ENCODE data around the gene SLC44A3.
"Not testable (repeated sequence)": the region's sequence is repeated elsewhere in the genome, so short reads cannot be mapped to it uniquely, and the experiment has no call there.

The SLC44A3 gene

GRCh38 chr1:94940738-94941137, 120.6 kb downstream of the SLC44A3 start:
- DNase-seq = no peak

- DNase-seq = not testable (repeated sequence)
Measured at GRCh38 chr1:94941480-94941879, 121.3 kb downstream of the SLC44A3 start.

DNA sequence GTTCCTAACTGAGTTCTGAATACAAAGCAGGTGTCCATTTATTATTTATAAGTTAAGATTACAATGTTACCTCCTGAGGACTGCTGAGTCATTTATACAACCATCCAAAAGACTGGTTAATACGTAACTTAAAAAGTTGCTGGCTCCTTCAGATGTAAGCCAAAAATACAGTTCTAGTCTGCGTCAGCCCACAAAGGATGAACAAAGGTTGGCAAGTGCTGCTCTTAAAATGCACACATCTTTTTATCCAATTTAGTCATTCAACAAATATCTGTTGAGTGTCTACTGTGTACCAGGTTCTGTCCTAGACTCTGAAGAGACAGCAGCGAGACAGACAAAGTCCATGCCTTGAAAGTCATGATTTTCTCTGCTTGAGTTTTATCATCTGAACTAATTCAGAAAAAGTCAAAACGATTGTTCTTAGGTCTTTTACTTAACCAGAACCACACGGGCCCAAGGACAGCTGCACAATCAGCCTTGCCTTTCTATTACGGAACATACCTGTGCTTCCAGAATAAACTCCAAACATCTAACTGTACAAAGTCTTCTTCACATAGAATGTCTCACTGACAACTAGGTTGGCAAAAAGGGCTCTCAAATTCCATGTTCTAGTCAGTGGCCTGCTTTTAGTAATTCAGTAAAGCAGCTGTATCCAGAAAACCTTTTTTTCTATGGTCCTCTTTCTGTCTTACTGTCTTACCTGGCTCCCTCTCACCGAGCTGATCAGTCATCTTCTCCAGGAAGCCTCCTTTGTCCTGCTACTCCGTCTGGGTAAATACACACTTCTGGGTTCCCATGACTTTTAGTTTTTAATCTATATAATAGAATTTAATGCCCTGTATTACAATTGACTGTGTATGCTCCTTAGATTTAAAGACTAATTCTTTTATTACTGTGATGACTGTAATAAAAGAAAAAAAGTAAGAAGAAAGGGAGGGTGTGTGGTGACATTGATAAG, 122.3 kb downstream of the SLC44A3 start:
- DNase-seq = no peak

Measured in activated T-cell treated with anti-CD3 and anti-CD28 coated beads, Interleukin-2, amount 50 U/mL, for 1 hour (primary cell).